ENCODE results near the gene PASK. TPM values are rescaled to one million over a fixed set of nuclear protein-coding genes. Genes with fewer than 3 reads are reported as not detected.

PASK gene
- total RNA-seq, 1 experiment from 2014 or later, result 45.8 TPM

Other genes with a start within 250 kb of the PASK start
- not detected for gene CROCC2, start 243.1 kb downstream of the PASK start, total RNA-seq (2021; ENCODE audit: unreplicated experiment)
- 9.6 TPM for gene SNED1, start 150.9 kb downstream of the PASK start, total RNA-seq (2021; ENCODE audit: unreplicated experiment)
- gene MTERF4, start 47.2 kb downstream of the PASK start, total RNA-seq (2021; ENCODE audit: unreplicated experiment), result 25.5 TPM
- gene PPP1R7, start 995 bp upstream of the PASK start, total RNA-seq (2021; ENCODE audit: unreplicated experiment), result 45.4 TPM
- gene ANO7, start 39.2 kb upstream of the PASK start, total RNA-seq (2021; ENCODE audit: unreplicated experiment), result 0.84 TPM
- 462 TPM for gene HDLBP, start 166.2 kb upstream of the PASK start, total RNA-seq (2021; ENCODE audit: unreplicated experiment)
- 317 TPM for gene SEPTIN2, start 166.5 kb upstream of the PASK start, total RNA-seq (2021; ENCODE audit: unreplicated experiment)
- 49.3 TPM for gene FARP2, start 206.8 kb upstream of the PASK start, total RNA-seq (2021; ENCODE audit: unreplicated experiment)

Measured in HCT116 (cell line).